Adrenal gland (tissue), 19 donors: ENCODE data around the gene FABP1. TPM values are rescaled to one million over a fixed set of nuclear protein-coding genes. Genes with fewer than 3 reads are reported as not detected.

Experiments
- DNase-seq, 7 donors: peaks; one replicate each; pipeline ENCODE4 v3.0.0-alpha.2; 2019 to 2020
- H3K27ac ChIP-seq, 5 donors: fragments of 200-600 bp; sonication (generic) in 4 of 5; 1 replicate in 3 of 5; 2 replicates in 2 of 5; pipeline versions ENCODE4 v1.5.1 to v1.8.0; 2016 to 2020; ENCODE audit warnings: mild to moderate bottlenecking in 1 of 5
- H3K27me3 ChIP-seq: fragments of 200-600 bp; 2 replicates; pipeline ENCODE4 v1.8.0; 2021
- H3K36me3 ChIP-seq, 2 donors: fragments of 200-600 bp; replicated peaks in 1 of 2; 1 replicate in 1 of 2; 2 replicates in 1 of 2; pipeline versions ENCODE4 v1.5.1 to v1.8.0; 2018 to 2022
- H3K4me1 ChIP-seq, 2 donors: fragments of 200-600 bp; replicated peaks in 1 of 2; 1 replicate in 1 of 2; 2 replicates in 1 of 2; pipeline versions ENCODE4 v1.5.1 to v1.8.0; 2018 to 2021
- H3K4me3 ChIP-seq, 4 donors: fragments of 200-600 bp; sonication (generic) in 3 of 4; one replicate each; pipeline ENCODE4 v1.5.1; 2016 to 2018
- H3K9me3 ChIP-seq, 3 donors: fragments of 200-600 bp; sonication (generic) in 1 of 3; replicated peaks in 1 of 3; 1 replicate in 2 of 3; 2 replicates in 1 of 3; pipeline versions ENCODE4 v1.5.1 to v1.8.0; 2016 to 2021
- CTCF ChIP-seq, 6 experiments: fragments of 450-650 bp in 4 of 6; fragments of 200-600 bp in 2 of 6; sonication (generic) in 1 of 6; IDR thresholded peaks; 1 replicate in 5 of 6; 2 replicates in 1 of 6; pipeline versions ENCODE4 v1.5.1 to v1.8.0; 2016 to 2021; ENCODE audit warnings: antibody characterized with exemption in 6 of 6, mild to moderate bottlenecking in 2 of 6, moderate library complexity in 1 of 6
- POLR2A ChIP-seq, 2 donors: fragments of 450-650 bp; IDR thresholded peaks; one replicate each; pipeline ENCODE4 v1.6.1; 2017; ENCODE audit warnings: antibody characterized with exemption in 2 of 2, mild to moderate bottlenecking in 2 of 2, moderate library complexity in 1 of 2
- whole genome bisulfite sequencing, 4 donors: extraction: QIAGEN DNeasy Blood & Tissue Kit in 2 of 4; methylation state at CpG; one replicate each; pipeline versions ENCODE4 v1.1.5 to v1.1.7; 2013 to 2017; 5-methylcytosine and 5-hydroxymethylcytosine counted together
- intact Hi-C, 2 donors: fragments of 100-400 bp; cut with DNase I; formaldehyde crosslinking; loops; one replicate each; pipeline versions ENCODE4 v1.14.1 to v1.15.0; 2022 to 2023
- long read RNA-seq, 10 donors: library from polyadenylated mRNA in 3 of 10; unstranded in 2 of 10; stranded (forward) in 1 of 10; transcript quantifications; one replicate each; pipeline ENCODE4 v2.0.0 and lab custom pipeline, GENCODE V29; 2021 to 2026
- polyA plus RNA-seq, 3 donors: library from polyadenylated mRNA; stranded (reverse); fragments of 200-250 nt in 2 of 3; fragments of 350-450 nt in 1 of 3; fragmentation: Illumina TruSeq in 1 of 3; extraction: RNeasy Lipid Tissue Mini Kit (QIAGEN cat#74804) in 1 of 3; gene quantifications; one replicate each; pipeline ENCODE4 v1.2.3, GENCODE V29; 2013 to 2014
- total RNA-seq, 9 donors: library from RNA; depleted of rRNA in 4 of 9; stranded (reverse); fragments of >200 nt in 4 of 9; fragments of 120-200 nt in 1 of 9; fragmentation: NEBNext Ultra II Directional in 1 of 9; extraction: Animal tissue kit (Norgen Biotek cat#: 25700) in 1 of 9; gene quantifications; one replicate each; pipeline versions ENCODE4 v1.1.0 to v1.2.4, GENCODE V29; 2013 to 2023
- donor health status: healthy with polysubstance abuse.
- donor health status: Bipolar disorder and iron deficiency.
- donor health status: DM: yes; HTN: yes; CAD: no.
- donor health status: DM: no; HTN: no; CAD: no.
- donor health status: DM: no; HTN: no; CAD: no.
- donor health status: DM: yes; HTN: yes; CAD: no.

The FABP1 gene
- total RNA-seq (under 1 TPM in 2 of 9 donors, not detected in 7; 0.43 to 0.84 TPM), polyA plus RNA-seq (1 to 10 TPM; 1.0 to 4.9 (median 4.0) TPM)
- long read RNA-seq, donor 1, transcript FABP1-201 (4 exons, 555 nt) = major isoform, 13 of 13 reads
- long read RNA-seq, donor 1, partial matches to known transcripts = 0 of 13 reads
- long read RNA-seq, donor 1, other reads (novel, unspliced or antisense) = 0 of 13 reads
- long read RNA-seq, donor 2, partial matches to known transcripts = 0 of 3 reads
- long read RNA-seq, donor 2, other reads (novel, unspliced or antisense) = 0 of 3 reads
- long read RNA-seq, donor 3, transcript FABP1-201 (4 exons, 555 nt) = major isoform, 5 of 5 reads
- long read RNA-seq, donor 3, partial matches to known transcripts = 0 of 5 reads
- long read RNA-seq, donor 3, other reads (novel, unspliced or antisense) = 0 of 5 reads
- long read RNA-seq, donor 4 = 0 reads
- long read RNA-seq, donor 5 = 0 reads
- long read RNA-seq, donor 6 = 0 reads
- long read RNA-seq, donor 7, transcript FABP1-201 (4 exons, 555 nt) = major isoform, 6 of 6 reads
- long read RNA-seq, donor 7, partial matches to known transcripts = 0 of 6 reads
- long read RNA-seq, donor 7, other reads (novel, unspliced or antisense) = 0 of 6 reads
- long read RNA-seq, donor 8, transcript FABP1-201 (4 exons, 555 nt) = major isoform, 124 of 133 reads
- long read RNA-seq, donor 8, partial matches to known transcripts = 8 of 133 reads
- long read RNA-seq, donor 8, other reads (novel, unspliced or antisense) = 0 of 133 reads
- long read RNA-seq, donor 9 = 0 reads
- long read RNA-seq, donor 10, transcript FABP1-201 (4 exons, 555 nt) = major isoform, 30 of 31 reads
- long read RNA-seq, donor 10, partial matches to known transcripts = 0 of 31 reads
- long read RNA-seq, donor 10, other reads (novel, unspliced or antisense) = 0 of 31 reads

- Histone ChIP-seq H3K27ac (no peak within 1 kb of the TSS), H3K4me3 (no peak within 1 kb of the TSS), H3K36me3 (no peaks in the 10 kb centered on the region), H3K4me1 (no peaks in the 10 kb centered on the region), H3K27me3 (peaks cover 5% of the 10 kb centered on the region), H3K9me3 (no peaks in the 10 kb centered on the region)
- no peak for TF ChIP-seq POLR2A (IDR thresholded peaks at IDR 0.05)
- no peak for TF ChIP-seq CTCF (IDR thresholded peaks at IDR 0.05)
- intact Hi-C loops = no loop called here
- 77 to 82% (median 78%) methylated on average over 12 of the region's 12 CpGs for WGBS, 4 donors
- no peak for DNase-seq
Observed at GRCh38 chr2:88127888-88128653, at the start of gene FABP1. Gene FABP1, minus strand, starts transcription at chr2:88128062. Its CDS starts 45 bp downstream, at chr2:88128017.

GRCh38 chr2:88177556-88177955 is 49.7 kb upstream of the FABP1 start:
- no peaks in the 10 kb centered on the region for H3K4me1 ChIP-seq
- intact Hi-C loops = no loop called here
- WGBS, 4 donors = 46 to 60% (median 56%) methylated on average over 2 to 3 of the region's 3 CpGs
- H3K27me3 ChIP-seq = no peaks in the 10 kb centered on the region
- peak overlapping the region in 1 of 5 donors; percentile 10 for H3K27ac ChIP-seq
- peak in 4 of 7 donors; percentile 28 to 64 (median 40) for DNase-seq
- peaks cover 0 to 10% of the 10 kb centered on the region in 2 donors for H3K36me3 ChIP-seq
- no peak for TF ChIP-seq POLR2A (IDR thresholded peaks at IDR 0.05)
- TF ChIP-seq CTCF (IDR thresholded peaks at IDR 0.05) = no peak
- H3K9me3 ChIP-seq = no peaks in the 10 kb centered on the region
- no peak overlapping the region for H3K4me3 ChIP-seq

- no peak overlapping the region for H3K4me3 ChIP-seq
- no peak for DNase-seq
- 59 to 82% (median 78%) methylated on average over 3 of the region's 3 CpGs for WGBS, 4 donors
- H3K4me1 ChIP-seq = peaks cover 0 to 2% of the 10 kb centered on the region in 2 donors
- H3K27ac ChIP-seq = no peak overlapping the region
- H3K36me3 ChIP-seq = peaks cover 0 to 8% of the 10 kb centered on the region in 2 donors
- intact Hi-C loops = no loop called here
- H3K27me3 ChIP-seq = no peaks in the 10 kb centered on the region
- no peaks in the 10 kb centered on the region for H3K9me3 ChIP-seq
- TF ChIP-seq CTCF (IDR thresholded peaks at IDR 0.05) (no peak), POLR2A (IDR thresholded peaks at IDR 0.05) (no peak)
Observed at GRCh38 chr2:88176352-88176984, 48.6 kb upstream of the FABP1 start.
